ENCODE data around the gene REXO1. TPM values are rescaled to one million over a fixed set of nuclear protein-coding genes. Genes with fewer than 3 reads are reported as not detected.

REXO1 gene
- total RNA-seq, 1 donor from 2014 or later, result 37.9 TPM

DNA sequence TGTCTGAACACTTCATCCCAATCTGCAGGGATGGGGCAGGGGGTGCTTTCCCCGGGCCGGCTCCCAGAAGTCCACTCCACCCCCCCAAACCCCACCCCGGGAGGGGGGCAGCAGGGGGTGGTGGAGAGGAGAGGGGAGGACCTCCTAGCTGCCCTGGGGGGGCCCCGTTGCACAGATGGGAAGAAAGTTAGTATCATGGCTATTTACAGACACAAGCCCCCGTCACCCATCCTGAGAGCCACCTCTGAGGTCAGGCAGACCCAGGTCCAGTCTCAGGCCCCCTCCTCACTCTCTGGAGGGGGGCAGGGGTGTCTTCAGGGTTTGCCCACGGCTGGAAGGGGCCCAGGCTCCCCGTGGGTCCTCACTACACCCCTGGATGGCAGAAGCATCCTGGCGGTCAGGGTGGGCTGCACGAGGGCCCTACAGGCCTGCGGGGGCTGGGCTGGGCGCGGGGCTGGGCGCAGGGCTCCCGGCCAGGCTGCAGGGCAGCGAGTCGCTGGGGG, 5.8 kb upstream of the REXO1 start:
- DNase-seq (ENCODE audit: extremely low spot score, unreplicated experiment), result no peak
- H3K4me3 Mint-ChIP-seq, result no peak overlapping the region
- H3K27ac Mint-ChIP-seq, result no peak overlapping the region
- H3K4me1 Mint-ChIP-seq (ENCODE audit: unreplicated experiment), result peaks cover 7% of the 10 kb centered on the region
- no peaks in the 10 kb centered on the region for H3K9me3 Mint-ChIP-seq
- no peaks in the 10 kb centered on the region for H3K36me3 Mint-ChIP-seq
- TF ChIP-seq CTCF (conservative IDR thresholded peaks at IDR 0.05), result no peak
- H3K27me3 Mint-ChIP-seq, result no peaks in the 10 kb centered on the region

- no peaks in the 10 kb centered on the region for H3K9me3 Mint-ChIP-seq
- DNase-seq (ENCODE audit: extremely low spot score, unreplicated experiment), result peak; percentile 87
- peak; percentile 88 for TF ChIP-seq CTCF (conservative IDR thresholded peaks at IDR 0.05)
- no peaks in the 10 kb centered on the region for H3K36me3 Mint-ChIP-seq
- H3K4me1 Mint-ChIP-seq (ENCODE audit: unreplicated experiment), result peaks cover 6% of the 10 kb centered on the region
- H3K27ac Mint-ChIP-seq, result peak overlapping the region; percentile 91
- no peaks in the 10 kb centered on the region for H3K27me3 Mint-ChIP-seq
- peak overlapping the region; percentile 79 for H3K4me3 Mint-ChIP-seq
Measured at GRCh38 chr19:1853295-1854038, 5.2 kb upstream of the REXO1 start.

DNA sequence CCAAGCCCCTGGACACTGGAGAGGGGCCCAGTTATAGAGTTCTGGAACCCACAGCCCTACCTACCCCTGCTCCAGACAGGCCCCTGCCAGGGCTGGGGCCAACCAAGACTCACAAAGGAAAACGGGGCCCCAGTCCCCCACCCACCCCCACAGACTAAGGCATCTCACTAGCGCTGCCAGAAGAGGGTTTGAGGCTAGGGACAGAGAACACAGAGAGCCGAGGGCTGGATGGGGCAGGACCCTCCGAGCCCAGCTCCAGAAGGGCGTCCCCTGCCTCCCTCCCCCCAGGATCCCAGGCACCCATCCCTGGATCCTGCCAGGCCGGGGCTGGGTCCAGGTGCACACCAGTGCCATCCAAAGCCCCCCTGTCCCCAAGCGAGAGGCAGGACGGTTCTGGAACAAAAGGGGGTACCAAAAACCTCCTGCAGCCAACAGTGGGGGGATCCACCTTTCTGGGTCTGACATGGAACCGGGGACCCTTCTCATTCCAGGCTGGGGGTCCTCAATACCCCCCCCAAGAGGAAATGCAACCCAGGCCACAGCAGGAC, 4.4 kb upstream of the REXO1 start:
- H3K9me3 Mint-ChIP-seq, result no peaks in the 10 kb centered on the region
- no peak overlapping the region for H3K27ac Mint-ChIP-seq
- H3K4me1 Mint-ChIP-seq (ENCODE audit: unreplicated experiment), result peaks cover 6% of the 10 kb centered on the region
- H3K4me3 Mint-ChIP-seq, result no peak overlapping the region
- H3K36me3 Mint-ChIP-seq, result no peaks in the 10 kb centered on the region
- no peak for TF ChIP-seq CTCF (conservative IDR thresholded peaks at IDR 0.05)
- DNase-seq (ENCODE audit: extremely low spot score, unreplicated experiment), result no peak
- no peaks in the 10 kb centered on the region for H3K27me3 Mint-ChIP-seq

GRCh38 chr19:1851654-1852580, 3.6 kb upstream of the REXO1 start:
- Mint-ChIP-seq H3K27me3 (no peaks in the 10 kb centered on the region), H3K4me3 (no peak overlapping the region), H3K36me3 (no peaks in the 10 kb centered on the region), H3K9me3 (no peaks in the 10 kb centered on the region), H3K4me1 (ENCODE audit: unreplicated experiment) (peaks cover 13% of the 10 kb centered on the region), H3K27ac (no peak overlapping the region)
- TF ChIP-seq CTCF (conservative IDR thresholded peaks at IDR 0.05), result no peak
- no peak for DNase-seq (ENCODE audit: extremely low spot score, unreplicated experiment)

DNA sequence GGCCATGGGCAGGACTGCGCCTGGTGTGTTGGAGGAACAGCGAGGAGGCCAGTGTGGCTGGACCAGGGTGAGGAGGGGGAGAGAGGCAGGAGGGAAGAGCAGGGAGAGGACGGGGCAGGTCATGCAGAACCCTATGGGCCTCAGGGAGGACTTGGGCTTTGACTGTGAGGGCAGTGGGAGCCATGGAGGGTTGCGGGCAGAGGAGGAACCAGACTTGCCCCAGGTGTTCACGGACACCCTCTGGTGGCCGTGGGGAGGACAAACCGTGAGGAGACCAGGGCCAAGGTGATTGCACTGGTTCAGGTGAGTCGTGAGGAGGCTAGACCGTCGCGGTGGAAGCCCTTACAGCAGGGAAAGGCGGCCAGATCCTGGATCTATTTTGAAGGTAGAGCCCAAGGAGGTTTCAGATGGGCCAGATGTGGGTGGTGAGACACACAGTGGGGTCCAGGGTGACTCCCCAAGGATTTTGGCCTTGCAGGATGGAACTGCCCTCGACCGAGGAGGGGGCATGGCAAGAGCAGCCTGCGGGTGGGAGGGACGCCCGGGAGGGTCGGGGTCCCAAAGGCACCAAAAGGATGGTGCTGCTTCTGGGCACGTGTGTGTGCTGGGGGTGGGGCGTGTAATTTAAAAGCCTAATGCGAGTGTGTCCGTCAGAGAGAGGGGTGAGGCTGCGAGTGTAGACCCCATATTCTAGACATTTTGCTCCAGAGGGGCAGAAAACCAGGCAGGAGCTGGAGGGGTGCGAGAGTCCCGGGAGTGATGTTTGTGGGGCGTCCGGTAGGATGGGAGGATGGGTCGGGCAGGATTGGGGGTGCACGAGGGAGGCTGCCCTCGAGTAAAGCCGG, 2.7 kb upstream of the REXO1 start:
- no peak overlapping the region for H3K4me3 Mint-ChIP-seq
- no peak for TF ChIP-seq CTCF (conservative IDR thresholded peaks at IDR 0.05)
- peak overlapping the region; percentile 65 for H3K27ac Mint-ChIP-seq
- H3K9me3 Mint-ChIP-seq, result no peaks in the 10 kb centered on the region
- no peaks in the 10 kb centered on the region for H3K27me3 Mint-ChIP-seq
- DNase-seq (ENCODE audit: extremely low spot score, unreplicated experiment), result no peak
- H3K4me1 Mint-ChIP-seq (ENCODE audit: unreplicated experiment), result peaks cover 19% of the 10 kb centered on the region
- H3K36me3 Mint-ChIP-seq, result no peaks in the 10 kb centered on the region
